NCI-H82 (cell line): ENCODE measurements around the gene FIGNL2.
"Not testable (repeated sequence)": the region's sequence is repeated elsewhere in the genome, so short reads cannot be mapped to it uniquely, and the experiment has no call there.

Source experiments
- DNase-seq: peaks from one replicate; lab custom pipeline; 2025; lab: John Stamatoyannopoulos, UW

FIGNL2 gene

GRCh38 chr12:51848326-51848727, at the start of gene FIGNL2:
Gene FIGNL2, minus strand, starts transcription at chr12:51848718. Its CDS starts 26,305 bp downstream, at chr12:51822413.
- no peak for DNase-seq

GRCh38 chr12:51897181-51897580, 48.7 kb upstream of the FIGNL2 start:
- no peak for DNase-seq

- DNase-seq: no peak
Measured at GRCh38 chr12:51896236-51896635, 47.7 kb upstream of the FIGNL2 start.

GRCh38 chr12:51895378-51896135, 47.0 kb upstream of the FIGNL2 start:
- no peak for DNase-seq

GRCh38 chr12:51893786-51894185, 45.3 kb upstream of the FIGNL2 start:
- no peak for DNase-seq

- DNase-seq: no peak
Measured at GRCh38 chr12:51891843-51892242, 43.3 kb upstream of the FIGNL2 start.

GRCh38 chr12:51890511-51891171, 42.1 kb upstream of the FIGNL2 start:
- DNase-seq: no peak

- DNase-seq: no peak
Measured at GRCh38 chr12:51890133-51890464, 41.6 kb upstream of the FIGNL2 start.

GRCh38 chr12:51889216-51890132, 41.0 kb upstream of the FIGNL2 start:
- DNase-seq: no peak

GRCh38 chr12:51888316-51889215, 40.0 kb upstream of the FIGNL2 start:
- no peak for DNase-seq

- DNase-seq: peak; percentile 99
Measured at GRCh38 chr12:51887476-51888315, 39.2 kb upstream of the FIGNL2 start, which contains the start of gene ANKRD33. Gene ANKRD33, plus strand, starts transcription at chr12:51888103. Its CDS starts 84 bp downstream, at chr12:51888187.

GRCh38 chr12:51886021-51886710, 37.6 kb upstream of the FIGNL2 start:
- no peak for DNase-seq

- DNase-seq: not testable (repeated sequence)
Measured at GRCh38 chr12:51885294-51886020, 36.9 kb upstream of the FIGNL2 start.

GRCh38 chr12:51884676-51885229, 36.2 kb upstream of the FIGNL2 start:
- peak; percentile 66 for DNase-seq

- DNase-seq: no peak
Measured at GRCh38 chr12:51883998-51884675, 35.6 kb upstream of the FIGNL2 start.

- DNase-seq: peak; percentile 75
Measured at GRCh38 chr12:51883295-51883694, 34.8 kb upstream of the FIGNL2 start.

- no peak for DNase-seq
Measured at GRCh38 chr12:51879102-51879501, 30.6 kb upstream of the FIGNL2 start.

- no peak for DNase-seq
Measured at GRCh38 chr12:51874486-51874885, 26.0 kb upstream of the FIGNL2 start.
